GM12878 (cell line): Measurements from ENCODE around the gene HUWE1. TPM values are rescaled to one million over a fixed set of nuclear protein-coding genes. Genes with fewer than 3 reads are reported as not detected.

Source experiments
- ATAC-seq: fragments of 200-7000 bp; cut with Tn5 transposase; 3 replicates; pipeline ENCODE4 v1.9.1; 2020; ENCODE audit warnings: mild to moderate bottlenecking, moderate library complexity
- BruUV-seq: library from RNA; stranded (reverse); fragments of 400-500 nt; replicated peaks from 2 replicates; lab custom pipeline; 2021; lab: Mats Ljungman, UMichigan
- CTCF ChIA-PET: fragments of 300-600 bp; sonication (Branson Sonifier 250); formaldehyde crosslinking; extraction: SDS; loops from one replicate; lab custom pipeline; 2021; ENCODE audit warnings: inconsistent platforms; lab: Yijun Ruan, JAX
- POLR2A ChIA-PET: fragments of 350-600 bp; formaldehyde crosslinking; extraction: SDS; loops from one replicate; lab custom pipeline; 2021; ENCODE audit warnings: inconsistent platforms; lab: Charles Lee
- RAD21 ChIA-PET: fragments of 300-600 bp; sonication (Branson Sonifier 250); formaldehyde crosslinking; loops from one replicate; lab custom pipeline; 2023; ENCODE audit warnings: antibody characterized with exemption; ENCODE audit not compliant: unreplicated experiment; lab: Charles Lee
- SMC1A ChIA-PET: fragments of 300-600 bp; sonication (Branson Sonifier 250); formaldehyde crosslinking; loops from one replicate; lab custom pipeline; 2023; ENCODE audit not compliant: unreplicated experiment, uncharacterized antibody; lab: Charles Lee
- DNase-seq: peaks from one replicate; pipeline ENCODE4 v3.0.0-alpha.2; 2011; ENCODE audit warnings: low read depth, low spot score
- FAIRE-seq: peaks from 3 replicates; lab custom pipeline; 2011; peaks lifted over from hg19 to GRCh38; lab: Jason Lieb, UNC
- H2AFZ ChIP-seq: 2 replicates; pipeline ENCODE4 v1.6.0; 2011; ENCODE audit warnings: low read depth, low read length, control low read depth; ENCODE audit not compliant: control insufficient read depth
- H3K27ac ChIP-seq: 2 replicates; pipeline ENCODE4 v1.5.1; 2011; ENCODE audit warnings: control low read depth; ENCODE audit not compliant: control insufficient read depth, insufficient read depth
- H3K27me3 ChIP-seq, 2 experiments: replicated peaks in 1 of 2; 2 replicates each; pipeline versions ENCODE4 v1.6.0 to v1.6.1; 2011; ENCODE audit warnings: low read length in 1 of 2; ENCODE audit not compliant: control insufficient read depth in 2 of 2, insufficient read depth in 2 of 2
- H3K36me3 ChIP-seq, 2 experiments: 2 replicates each; pipeline ENCODE4 v1.5.1; 2011; ENCODE audit warnings: low read length in 1 of 2; ENCODE audit not compliant: control insufficient read depth in 2 of 2, insufficient read depth in 2 of 2
- H3K4me1 ChIP-seq: 2 replicates; pipeline ENCODE4 v1.6.1; 2011; ENCODE audit warnings: mild to moderate bottlenecking, low read length, moderate library complexity, mixed read lengths; ENCODE audit not compliant: control insufficient read depth, insufficient read depth
- H3K4me2 ChIP-seq: 2 replicates; pipeline ENCODE4 v1.6.0; 2011; ENCODE audit warnings: control low read depth; ENCODE audit not compliant: control insufficient read depth, insufficient read depth
- H3K4me3 ChIP-seq: fragments of 200-600 bp; sonication (generic); 2 replicates; pipeline ENCODE4 v1.5.1; 2016
- H3K79me2 ChIP-seq: 2 replicates; pipeline ENCODE4 v1.6.0; 2011; ENCODE audit warnings: low read length; ENCODE audit not compliant: control insufficient read depth, insufficient read depth
- H3K9ac ChIP-seq: 2 replicates; pipeline ENCODE4 v1.8.0; 2011; ENCODE audit warnings: low read length, control low read depth, mixed read lengths; ENCODE audit not compliant: control insufficient read depth, insufficient read depth
- H3K9me3 ChIP-seq: replicated peaks from 3 replicates; pipeline ENCODE4 v1.5.1; 2011; ENCODE audit warnings: mild to moderate bottlenecking, low read length; ENCODE audit not compliant: control insufficient read depth, insufficient read depth
- H4K20me1 ChIP-seq: 2 replicates; pipeline ENCODE4 v1.6.0; 2011; ENCODE audit not compliant: control insufficient read depth, insufficient read depth
- BCL3 ChIP-seq: IDR thresholded peaks from 2 replicates; pipeline ENCODE4 v1.6.1; 2011; ENCODE audit warnings: borderline replicate concordance, low read depth, mild to moderate bottlenecking, moderate library complexity, low read length; ENCODE audit not compliant: insufficient read depth, poor library complexity, severe bottlenecking
- BCLAF1 ChIP-seq: fragments of 450-650 bp; IDR thresholded peaks from 2 replicates; pipeline ENCODE4 v1.6.1; 2017; ENCODE audit warnings: antibody characterized with exemption, mild to moderate bottlenecking, moderate library complexity
- FOXM1 ChIP-seq: IDR thresholded peaks from 2 replicates; pipeline ENCODE4 v1.6.1; 2012; ENCODE audit warnings: low read depth, mild to moderate bottlenecking, inconsistent platforms, low read length, moderate library complexity
- HDAC2 ChIP-seq: fragments of 200-600 bp; sonication (generic); IDR thresholded peaks from 2 replicates; pipeline ENCODE4 v1.6.1; 2017
- HDGF ChIP-seq: fragments of 450-650 bp; IDR thresholded peaks from 2 replicates; pipeline ENCODE4 v1.6.1; 2016; ENCODE audit warnings: antibody characterized with exemption
- MEF2A ChIP-seq: IDR thresholded peaks from 2 replicates; pipeline ENCODE4 v1.6.1; 2011; ENCODE audit warnings: low read depth, mild to moderate bottlenecking, low read length, moderate library complexity; ENCODE audit not compliant: insufficient read depth
- NFYA ChIP-seq: IDR thresholded peaks from 2 replicates; pipeline ENCODE4 v1.6.1; 2011; ENCODE audit warnings: low read depth, mild to moderate bottlenecking, low read length, improper control_type of control experiment, borderline replicate concordance
- SMC3 ChIP-seq: IDR thresholded peaks from 2 replicates; pipeline ENCODE4 v1.6.1; 2011; ENCODE audit warnings: low read length, improper control_type of control experiment, borderline replicate concordance
- TCF12 ChIP-seq: IDR thresholded peaks from 2 replicates; pipeline ENCODE4 v1.6.1; 2011; ENCODE audit warnings: low read depth, mild to moderate bottlenecking, low read length
- YBX1 ChIP-seq: fragments of 450-650 bp; IDR thresholded peaks from 2 replicates; pipeline ENCODE4 v1.6.1; 2016; ENCODE audit warnings: antibody characterized with exemption
- WGBS: methylation state at CpG from one replicate; pipeline ENCODE4 v1.1.6; 2016; ENCODE audit warnings: low lambda C conversion rate; ENCODE audit not compliant: insufficient replicate concordance, insufficient coverage; ENCODE audit errors: missing lambda C conversion rate; 5-methylcytosine and 5-hydroxymethylcytosine counted together
- in situ Hi-C: fragments of 300-500 bp; cut with MboI; formaldehyde crosslinking; loops from 9 replicates; pipeline ENCODE4 v1.14.3; 2018; ENCODE audit warnings: mixed read lengths
- intact Hi-C: fragments of 100-400 bp; cut with micrococcal nuclease; formaldehyde crosslinking; loops from one replicate; pipeline ENCODE4 v1.14.2; 2022; ENCODE audit not compliant: unreplicated experiment
- polyA plus RNA-seq, 11 experiments: library from polyadenylated mRNA; depleted of rRNA in 4 of 11; unstranded in 6 of 11; stranded (reverse) in 5 of 11; fragments of >200 nt; fragmentation: Nextera tagmentation in 4 of 11; fragmentation: Illumina TruSeq in 1 of 11; extraction: Ambion mirVana in 4 of 11; extraction: Trizol in 1 of 11; gene quantifications; 1 replicate in 1 of 11; 2 replicates in 10 of 11; pipeline versions ENCODE4 v1.2.1 to v1.2.3, GENCODE V29; 2011 to 2016; ENCODE audit warnings: inconsistent platforms in 2 of 11, missing spikeins in 2 of 11, low read depth in 1 of 11
- total RNA-seq, 4 experiments: library from RNA; depleted of rRNA in 3 of 4; stranded (reverse); fragments of >200 nt in 3 of 4; fragmentation: Illumina TruSeq in 1 of 4; extraction: Trizol in 1 of 4; gene quantifications; 2 replicates each; pipeline versions ENCODE4 v1.2.1 to v1.2.3, GENCODE V29; 2013 to 2021
- TF ChIP-seq, protein P1 (sequence below): fragments of 450-650 bp; IDR thresholded peaks from 2 replicates; pipeline ENCODE4 v1.6.1; 2017; ENCODE audit warnings: low read depth, mild to moderate bottlenecking, moderate library complexity
- TF ChIP-seq, protein P2 (sequence below): fragments of 450-650 bp; IDR thresholded peaks from 2 replicates; pipeline ENCODE4 v1.6.1; 2016; ENCODE audit warnings: mild to moderate bottlenecking

The HUWE1 gene
- total and polyA plus RNA-seq, 10 of the 15 experiments (the other 5 are each of a cell fraction or from before 2014, with no cell fraction given), result 35.9 to 280 (median 100) TPM

GRCh38 chrX:53714580-53715345, 28.2 kb upstream of the HUWE1 start (continued):
- TF ChIP-seq BCL3 (no peak), MEF2A (no peak)
- TF ChIP-seq, all 136 proteins: peak for 42

DNA sequence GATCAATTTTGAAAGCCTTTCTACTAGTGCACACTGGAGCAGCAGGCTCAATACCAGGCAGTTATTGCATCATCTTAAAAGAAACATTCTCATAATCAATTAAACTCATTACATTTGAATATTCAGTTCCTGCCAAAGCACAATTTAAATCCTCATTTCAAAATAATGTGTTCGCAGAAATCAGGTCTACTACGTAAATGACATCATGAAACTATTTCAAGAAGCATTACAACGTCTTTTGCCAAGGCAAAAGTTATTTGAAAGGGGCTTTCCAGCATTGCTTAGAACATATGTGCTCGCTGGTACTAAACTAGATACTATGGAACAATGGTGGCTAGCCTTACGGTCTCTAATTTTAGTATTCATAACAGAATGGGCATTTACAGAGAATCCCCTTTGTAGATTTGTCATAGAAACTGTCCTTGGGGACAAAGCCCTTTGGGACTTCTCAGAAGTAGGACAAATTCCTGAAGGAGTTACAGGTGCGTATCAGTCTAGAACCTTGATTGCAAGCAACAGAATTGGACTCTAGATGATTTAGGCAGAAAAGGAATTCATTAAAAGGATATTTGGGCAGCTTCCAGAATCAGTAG, 27.6 kb upstream of the HUWE1 start:
- no peaks in the 10 kb centered on the region for H3K9me3 ChIP-seq
- intact Hi-C loops, result loop anchor here (1.0 kb wide), 2 partner anchors 30 to 118 kb away; no protein-coding TSS in a partner anchor
- peaks cover 19% of the 10 kb centered on the region for H3K4me1 ChIP-seq
- ChIA-PET CTCF (interaction anchor here (1.0 to 5.2 kb wide), 4 partner anchors 10 to 44 kb away, joined by 3 to 41 read pairs (median 12); partner anchors contain the start of gene HUWE1), RAD21 (interaction anchor here (1.0 to 4.4 kb wide), 7 partner anchors 9 to 54 kb away, joined by 3 to 51 read pairs (median 11); partner anchors contain the start of gene HUWE1), POLR2A (interaction anchor here (0.7 to 8.7 kb wide), 6 partner anchors 8 to 292 kb away, joined by 3 to 133 read pairs (median 6); partner anchors contain the start of genes HUWE1, RIBC1 and SMC1A), SMC1A (interaction anchor here (0.6 to 7.6 kb wide), 10 partner anchors 9 to 117 kb away, joined by 3 to 75 read pairs (median 6); partner anchors contain the start of gene HUWE1)
- H3K36me3 ChIP-seq, result no peaks in the 10 kb centered on the region
- H3K9ac ChIP-seq, result peak overlapping the region; percentile 73
- peak overlapping the region; percentile 30; the same call in 1 of the 2 replicates for H2AFZ ChIP-seq
- BruUV-seq, result no TSS peak
- H3K4me2 ChIP-seq, result peak overlapping the region; percentile 64
- FAIRE-seq (no peak), ATAC-seq (peak; percentile 46), DNase-seq (peak; percentile 52)
- H3K27ac ChIP-seq, result peak overlapping the region; percentile 84
- H3K79me2 ChIP-seq, result peaks cover 19% of the 10 kb centered on the region
- in situ Hi-C loops, result no loop called here
- H3K4me3 ChIP-seq, result peak overlapping the region; percentile 60
- no peaks in the 10 kb centered on the region for H3K27me3 ChIP-seq
- H4K20me1 ChIP-seq, result no peaks in the 10 kb centered on the region
- 3% methylated on average over 6 of the region's 6 CpGs for WGBS
- TF ChIP-seq NFYA, result no peak
- TF ChIP-seq, protein P1, sequence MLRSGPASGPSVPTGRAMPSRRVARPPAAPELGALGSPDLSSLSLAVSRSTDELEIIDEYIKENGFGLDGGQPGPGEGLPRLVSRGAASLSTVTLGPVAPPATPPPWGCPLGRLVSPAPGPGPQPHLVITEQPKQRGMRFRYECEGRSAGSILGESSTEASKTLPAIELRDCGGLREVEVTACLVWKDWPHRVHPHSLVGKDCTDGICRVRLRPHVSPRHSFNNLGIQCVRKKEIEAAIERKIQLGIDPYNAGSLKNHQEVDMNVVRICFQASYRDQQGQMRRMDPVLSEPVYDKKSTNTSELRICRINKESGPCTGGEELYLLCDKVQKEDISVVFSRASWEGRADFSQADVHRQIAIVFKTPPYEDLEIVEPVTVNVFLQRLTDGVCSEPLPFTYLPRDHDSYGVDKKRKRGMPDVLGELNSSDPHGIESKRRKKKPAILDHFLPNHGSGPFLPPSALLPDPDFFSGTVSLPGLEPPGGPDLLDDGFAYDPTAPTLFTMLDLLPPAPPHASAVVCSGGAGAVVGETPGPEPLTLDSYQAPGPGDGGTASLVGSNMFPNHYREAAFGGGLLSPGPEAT, result no peak; the same call in 1 of the 2 replicates
- no peak for TF ChIP-seq YBX1
- TF ChIP-seq BCLAF1, result no peak
- no peak for TF ChIP-seq TCF12
- TF ChIP-seq FOXM1, result peak; percentile 12; the same call in 1 of the 2 replicates
- TF ChIP-seq, protein P2, sequence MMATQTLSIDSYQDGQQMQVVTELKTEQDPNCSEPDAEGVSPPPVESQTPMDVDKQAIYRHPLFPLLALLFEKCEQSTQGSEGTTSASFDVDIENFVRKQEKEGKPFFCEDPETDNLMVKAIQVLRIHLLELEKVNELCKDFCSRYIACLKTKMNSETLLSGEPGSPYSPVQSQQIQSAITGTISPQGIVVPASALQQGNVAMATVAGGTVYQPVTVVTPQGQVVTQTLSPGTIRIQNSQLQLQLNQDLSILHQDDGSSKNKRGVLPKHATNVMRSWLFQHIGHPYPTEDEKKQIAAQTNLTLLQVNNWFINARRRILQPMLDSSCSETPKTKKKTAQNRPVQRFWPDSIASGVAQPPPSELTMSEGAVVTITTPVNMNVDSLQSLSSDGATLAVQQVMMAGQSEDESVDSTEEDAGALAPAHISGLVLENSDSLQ, result no peak
- no peak for TF ChIP-seq HDAC2
- no peak for TF ChIP-seq HDGF
- TF ChIP-seq SMC3, result no peak
